GM18526 (cell line): ENCODE measurements around the gene SAMD3.

Experiments used
- POLR2A ChIP-seq: IDR thresholded peaks from 3 replicates; pipeline ENCODE4 v1.6.1; 2011; ENCODE audit not compliant: insufficient read length; ENCODE audit errors: extremely low read depth

The SAMD3 gene

DNA sequence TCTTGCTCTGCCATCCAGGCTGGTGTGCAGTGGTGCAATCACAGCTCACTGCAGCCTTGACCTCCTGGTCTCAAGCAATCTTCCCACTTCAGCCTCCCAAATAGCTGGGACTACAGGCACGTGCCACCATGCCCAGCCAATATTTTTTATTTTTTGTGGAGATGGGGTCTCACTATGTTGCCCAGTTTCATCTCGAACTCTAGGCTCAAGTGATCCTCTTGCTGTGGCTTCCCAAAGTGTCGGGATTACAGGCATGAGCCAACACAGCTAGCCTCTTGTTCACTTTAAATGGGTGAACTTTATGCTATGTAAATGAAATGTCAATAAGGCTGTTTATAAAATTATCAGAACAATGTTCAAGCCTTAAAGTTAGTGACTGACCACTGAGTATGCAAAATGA, 37.1 kb downstream of the SAMD3 start:
- TF ChIP-seq POLR2A, result no peak

GRCh38 chr6:130183271-130184222, 39.2 kb downstream of the SAMD3 start:
- TF ChIP-seq POLR2A, result no peak

DNA sequence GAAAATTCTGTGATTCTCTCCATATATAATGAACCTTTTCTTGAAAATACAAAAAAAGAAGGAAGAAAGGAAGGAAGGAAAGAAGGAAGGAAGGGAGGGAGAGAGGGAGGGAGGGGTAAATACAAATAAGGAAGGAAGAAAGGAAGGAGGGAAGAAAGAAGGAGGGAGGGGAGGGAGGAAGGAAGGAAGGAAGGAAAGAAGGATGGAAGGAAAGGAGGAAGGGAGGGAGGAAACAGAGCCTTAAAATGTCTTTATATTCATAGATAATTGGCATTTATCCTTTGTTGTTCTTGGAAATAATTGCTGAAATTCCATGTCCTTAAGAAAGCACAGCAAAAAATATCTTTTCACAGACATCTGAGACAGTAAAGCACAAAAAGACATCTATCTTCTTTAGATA, 40.3 kb downstream of the SAMD3 start:
- no peak for TF ChIP-seq POLR2A

- TF ChIP-seq POLR2A, result no peak
Measured at GRCh38 chr6:130178692-130179091, 44.1 kb downstream of the SAMD3 start.

GRCh38 chr6:130176378-130176777, 46.4 kb downstream of the SAMD3 start:
- TF ChIP-seq POLR2A, result no peak

- TF ChIP-seq POLR2A, result no peak
Measured at GRCh38 chr6:130167655-130168054, 55.1 kb downstream of the SAMD3 start.

- TF ChIP-seq POLR2A, result no peak
Measured at GRCh38 chr6:130164251-130164650, 58.5 kb downstream of the SAMD3 start.

DNA sequence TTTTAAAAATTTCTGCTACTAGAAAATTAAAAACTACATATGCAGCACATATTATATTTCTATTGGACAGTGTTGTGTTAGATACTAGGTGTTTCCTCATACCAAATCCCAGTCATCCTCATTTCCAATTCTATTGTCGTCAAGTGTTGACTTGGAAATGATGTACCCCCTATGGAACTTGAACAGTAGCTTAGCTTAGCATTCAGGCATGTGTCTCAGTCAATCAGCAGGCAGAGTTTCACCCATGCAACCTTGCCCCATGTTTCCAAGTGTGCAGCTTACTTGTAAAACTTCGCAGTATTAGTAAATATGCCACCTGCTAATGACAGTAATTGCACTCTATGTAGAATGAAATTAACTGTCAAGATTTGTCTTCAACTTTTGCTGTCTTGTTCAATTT, 59.5 kb downstream of the SAMD3 start:
- no peak for TF ChIP-seq POLR2A

GRCh38 chr6:130162421-130162820, 60.3 kb downstream of the SAMD3 start:
- TF ChIP-seq POLR2A, result no peak

DNA sequence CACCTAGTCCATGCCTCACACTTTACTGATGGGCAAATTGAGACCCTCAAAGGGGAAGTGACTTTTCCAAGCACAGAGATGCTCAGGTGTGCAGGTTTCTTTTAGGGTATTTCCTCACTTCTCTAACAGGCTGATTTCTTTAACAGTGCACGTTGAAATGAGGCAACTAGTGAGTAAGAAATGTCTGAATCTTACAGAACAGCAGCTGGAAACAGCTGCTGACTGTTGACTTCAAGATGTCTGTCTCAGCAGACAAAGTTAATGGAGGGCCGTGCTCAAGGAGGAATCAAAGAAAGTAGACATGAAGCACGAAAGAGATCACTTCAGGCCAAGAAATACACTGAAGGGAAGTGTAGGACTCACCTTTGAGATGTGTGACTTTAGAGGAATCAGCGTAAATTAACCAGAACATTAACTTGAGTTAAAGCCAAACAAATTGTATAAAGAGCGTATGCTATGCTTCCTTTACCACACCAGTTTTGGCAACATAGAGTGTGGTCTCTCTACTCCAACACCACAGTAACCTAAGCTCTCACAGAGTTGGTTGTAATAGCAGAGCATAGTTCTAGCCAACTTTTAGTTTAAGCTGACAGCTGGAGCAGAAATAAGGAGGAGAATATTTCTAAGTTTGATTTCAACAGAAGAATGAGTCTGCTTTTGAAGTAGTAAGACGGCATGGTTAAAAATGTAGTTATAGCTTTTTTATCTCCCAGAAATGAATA, 60.9 kb downstream of the SAMD3 start:
- no peak for TF ChIP-seq POLR2A

GRCh38 chr6:130159956-130160355, 62.8 kb downstream of the SAMD3 start:
- no peak for TF ChIP-seq POLR2A

- no peak for TF ChIP-seq POLR2A
Measured at GRCh38 chr6:130158548-130158947, 64.2 kb downstream of the SAMD3 start.

DNA sequence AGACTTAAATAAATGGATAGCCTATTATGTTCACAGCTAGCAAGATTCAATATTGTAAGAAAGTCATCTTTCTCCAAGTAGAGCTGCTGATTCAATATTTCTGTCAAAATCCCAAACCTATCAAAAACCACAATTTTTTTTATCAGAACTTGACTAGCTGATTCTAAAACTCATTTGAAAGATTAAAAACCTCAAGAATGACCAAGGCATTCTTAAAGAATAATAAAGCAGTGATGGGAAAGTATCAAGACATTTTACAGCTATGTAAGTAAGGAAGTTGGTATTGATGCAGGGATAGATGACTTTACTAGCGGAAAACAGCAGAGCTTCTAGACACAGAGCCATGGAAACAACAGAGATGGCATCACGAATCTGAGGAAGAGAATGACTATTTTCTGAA, 64.7 kb downstream of the SAMD3 start:
- no peak for TF ChIP-seq POLR2A

DNA sequence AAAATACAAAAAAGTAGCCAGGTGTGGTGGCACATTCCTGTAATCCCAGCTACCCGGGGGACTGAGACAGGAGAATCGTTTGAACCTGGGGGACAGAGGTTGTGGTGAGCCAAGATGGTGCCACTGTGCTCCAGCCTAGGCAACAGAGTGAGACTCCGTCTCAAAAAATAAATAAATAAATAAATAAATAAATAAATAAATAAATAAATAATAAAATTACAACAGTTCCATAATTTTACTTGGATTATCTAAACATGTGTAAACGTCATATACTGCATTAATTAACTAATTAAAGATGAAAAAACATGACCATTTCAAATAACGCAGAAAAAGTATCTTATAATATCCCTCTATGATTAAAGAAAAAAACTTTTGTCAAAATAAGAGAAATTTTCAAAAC, 65.8 kb downstream of the SAMD3 start:
- no peak for TF ChIP-seq POLR2A

DNA sequence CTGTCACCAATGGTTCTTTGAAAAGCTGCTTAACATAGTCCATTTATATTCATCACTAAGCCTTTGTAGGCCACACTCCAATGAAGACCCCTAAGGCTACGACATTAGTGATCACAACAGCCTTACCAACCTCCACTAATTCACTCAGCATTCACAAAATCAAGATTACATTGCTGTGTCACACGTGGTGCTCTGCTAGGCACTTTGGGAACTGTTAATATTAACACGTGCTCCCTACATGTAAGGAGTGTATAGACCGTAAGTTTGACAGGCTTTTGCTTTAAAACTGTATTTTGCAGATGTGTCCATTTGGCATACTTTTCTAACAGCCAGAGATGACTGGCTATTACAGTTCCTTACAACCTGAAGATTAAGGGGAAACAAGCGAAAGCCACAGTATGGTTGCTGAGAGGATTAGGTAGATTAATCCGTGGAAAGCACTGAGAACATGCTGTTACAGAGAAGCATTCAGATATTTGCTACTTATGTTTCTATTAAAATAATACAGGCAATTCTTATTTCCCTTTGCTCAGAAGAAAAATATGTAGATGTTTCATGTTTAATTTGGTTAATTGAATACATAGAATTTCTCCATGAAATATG, 69.7 kb downstream of the SAMD3 start:
- no peak for TF ChIP-seq POLR2A

GRCh38 chr6:130150906-130151305, 71.8 kb downstream of the SAMD3 start:
- no peak for TF ChIP-seq POLR2A

- no peak for TF ChIP-seq POLR2A
Measured at GRCh38 chr6:130148181-130148580, 74.6 kb downstream of the SAMD3 start.

DNA sequence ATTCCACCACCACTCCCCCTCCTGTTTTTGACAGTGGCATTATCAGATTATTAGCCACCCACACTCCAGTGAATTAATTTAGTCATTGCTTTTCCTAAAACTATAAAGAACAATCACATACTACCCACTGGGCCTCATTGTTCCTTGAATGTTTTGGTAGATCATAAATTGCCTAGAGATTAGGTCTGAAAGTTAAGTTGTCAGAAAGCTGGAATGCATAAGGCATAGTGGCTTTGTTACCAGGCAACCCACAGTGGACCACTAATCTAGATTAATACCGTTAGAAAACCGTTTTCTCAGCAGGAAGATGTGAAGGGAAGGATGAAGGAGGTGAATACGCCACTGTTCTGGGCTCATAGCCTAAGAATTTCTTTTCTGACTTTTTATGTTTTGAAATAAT, 75.6 kb downstream of the SAMD3 start:
- TF ChIP-seq POLR2A, result no peak
